ENCODE data around the gene NOTCH3. TPM values are rescaled to one million over a fixed set of nuclear protein-coding genes. Genes with fewer than 3 reads are reported as not detected.

The NOTCH3 gene
- total RNA-seq, 1 experiment from 2014 or later, result 18.6 TPM

GRCh38 chr19:15196360-15197005 lies 4.3 kb downstream of the NOTCH3 start:
- no peak for DNase-seq (ENCODE audit: low spot score)

GRCh38 chr19:15195371-15196334 lies 5.1 kb downstream of the NOTCH3 start:
- DNase-seq (ENCODE audit: low spot score), result no peak

- DNase-seq (ENCODE audit: low spot score), result no peak
These were observed 5.9 kb downstream of the NOTCH3 start for GRCh38 chr19:15194938-15195337.

GRCh38 chr19:15191982-15192381 lies 8.8 kb downstream of the NOTCH3 start:
- no peak for DNase-seq (ENCODE audit: low spot score)

GRCh38 chr19:15191514-15191913 lies 9.3 kb downstream of the NOTCH3 start:
- no peak for DNase-seq (ENCODE audit: low spot score)

- no peak for DNase-seq (ENCODE audit: low spot score)
These were observed 11.9 kb downstream of the NOTCH3 start for GRCh38 chr19:15188851-15189250.

GRCh38 chr19:15187026-15188007 lies 13.5 kb downstream of the NOTCH3 start:
- peak; percentile 48 for DNase-seq (ENCODE audit: low spot score)

- no peak for DNase-seq (ENCODE audit: low spot score)
These were observed 15.6 kb downstream of the NOTCH3 start for GRCh38 chr19:15185188-15185587.

- DNase-seq (ENCODE audit: low spot score), result no peak
These were observed 16.0 kb downstream of the NOTCH3 start for GRCh38 chr19:15184776-15185175.

- DNase-seq (ENCODE audit: low spot score), result no peak
These were observed 19.4 kb downstream of the NOTCH3 start for GRCh38 chr19:15181394-15181793.

GRCh38 chr19:15180451-15181390 lies 20.1 kb downstream of the NOTCH3 start:
- no peak for DNase-seq (ENCODE audit: low spot score)

GRCh38 chr19:15178629-15179308 lies 22.0 kb downstream of the NOTCH3 start:
- DNase-seq (ENCODE audit: low spot score), result no peak

GRCh38 chr19:15177269-15178116 lies 23.3 kb downstream of the NOTCH3 start:
- peak; percentile 30 for DNase-seq (ENCODE audit: low spot score)

- no peak for DNase-seq (ENCODE audit: low spot score)
These were observed 25.2 kb downstream of the NOTCH3 start for GRCh38 chr19:15175609-15176008.

GRCh38 chr19:15173746-15174404 lies 26.9 kb downstream of the NOTCH3 start:
- DNase-seq (ENCODE audit: low spot score), result no peak

- DNase-seq (ENCODE audit: low spot score), result no peak
These were observed 30.4 kb downstream of the NOTCH3 start for GRCh38 chr19:15170345-15170744.

- no peak for DNase-seq (ENCODE audit: low spot score)
These were observed 31.1 kb downstream of the NOTCH3 start for GRCh38 chr19:15169541-15170285.

GRCh38 chr19:15166700-15167099 lies 34.1 kb downstream of the NOTCH3 start:
- no peak for DNase-seq (ENCODE audit: low spot score)
